GM20431 (cell line): Measurements from ENCODE around the gene COPS4.
"Not testable (repeated sequence)": the region's sequence is repeated elsewhere in the genome, so short reads cannot be mapped to it uniquely, and the experiment has no call there.

Experiments used
- in situ Hi-C: fragments of 300-500 bp; cut with MseI, MboI; formaldehyde crosslinking; loops from one replicate; pipeline ENCODE4 v1.15.0; 2020; ENCODE audit warnings: low sequenced_read_pairs; ENCODE audit not compliant: unreplicated experiment

The COPS4 gene

GRCh38 chr4:83034630-83035494 is at the start of gene COPS4:
Gene COPS4, plus strand, starts transcription at chr4:83035183. Its CDS starts 42 bp downstream, at chr4:83035225.
- in situ Hi-C loops: no loop called here

GRCh38 chr4:82987519-82987918 is 47.5 kb upstream of the COPS4 start:
- in situ Hi-C loops: not testable (repeated sequence)

- in situ Hi-C loops: no loop called here
Observed at GRCh38 chr4:82988323-82988832, 46.6 kb upstream of the COPS4 start.

- in situ Hi-C loops: no loop called here
Observed at GRCh38 chr4:82989575-82990429, 45.2 kb upstream of the COPS4 start.

GRCh38 chr4:82994834-82995233 is 40.1 kb upstream of the COPS4 start:
- in situ Hi-C loops: no loop called here

GRCh38 chr4:82998898-82999297 is 36.1 kb upstream of the COPS4 start:
- in situ Hi-C loops: no loop called here

- in situ Hi-C loops: no loop called here
Observed at GRCh38 chr4:83002329-83002728, 32.7 kb upstream of the COPS4 start.

GRCh38 chr4:83003044-83003791 is 31.8 kb upstream of the COPS4 start:
- in situ Hi-C loops: not testable (repeated sequence)

- in situ Hi-C loops: no loop called here
Observed at GRCh38 chr4:83009529-83009928, 25.5 kb upstream of the COPS4 start.

- in situ Hi-C loops: no loop called here
Observed at GRCh38 chr4:83010111-83010521, 24.9 kb upstream of the COPS4 start.

- in situ Hi-C loops: no loop called here
Observed at GRCh38 chr4:83010522-83011318, 24.3 kb upstream of the COPS4 start, which contains the start of gene LIN54. Gene LIN54, minus strand, starts transcription at chr4:83010823. Its CDS starts 25,979 bp downstream, at chr4:82984844.

GRCh38 chr4:83011689-83012199 is 23.2 kb upstream of the COPS4 start:
- in situ Hi-C loops: no loop called here

- in situ Hi-C loops: no loop called here
Observed at GRCh38 chr4:83012200-83012686, 22.7 kb upstream of the COPS4 start.

GRCh38 chr4:83012687-83013419 is 22.1 kb upstream of the COPS4 start:
- in situ Hi-C loops: no loop called here

- in situ Hi-C loops: no loop called here
Observed at GRCh38 chr4:83013420-83013867, 21.5 kb upstream of the COPS4 start.

- in situ Hi-C loops: no loop called here
Observed at GRCh38 chr4:83013902-83014301, 21.1 kb upstream of the COPS4 start.

GRCh38 chr4:83019794-83020494 is 15.0 kb upstream of the COPS4 start:
- in situ Hi-C loops: no loop called here
